ENCODE measurements around the gene TTC23.

TTC23 gene

DNA sequence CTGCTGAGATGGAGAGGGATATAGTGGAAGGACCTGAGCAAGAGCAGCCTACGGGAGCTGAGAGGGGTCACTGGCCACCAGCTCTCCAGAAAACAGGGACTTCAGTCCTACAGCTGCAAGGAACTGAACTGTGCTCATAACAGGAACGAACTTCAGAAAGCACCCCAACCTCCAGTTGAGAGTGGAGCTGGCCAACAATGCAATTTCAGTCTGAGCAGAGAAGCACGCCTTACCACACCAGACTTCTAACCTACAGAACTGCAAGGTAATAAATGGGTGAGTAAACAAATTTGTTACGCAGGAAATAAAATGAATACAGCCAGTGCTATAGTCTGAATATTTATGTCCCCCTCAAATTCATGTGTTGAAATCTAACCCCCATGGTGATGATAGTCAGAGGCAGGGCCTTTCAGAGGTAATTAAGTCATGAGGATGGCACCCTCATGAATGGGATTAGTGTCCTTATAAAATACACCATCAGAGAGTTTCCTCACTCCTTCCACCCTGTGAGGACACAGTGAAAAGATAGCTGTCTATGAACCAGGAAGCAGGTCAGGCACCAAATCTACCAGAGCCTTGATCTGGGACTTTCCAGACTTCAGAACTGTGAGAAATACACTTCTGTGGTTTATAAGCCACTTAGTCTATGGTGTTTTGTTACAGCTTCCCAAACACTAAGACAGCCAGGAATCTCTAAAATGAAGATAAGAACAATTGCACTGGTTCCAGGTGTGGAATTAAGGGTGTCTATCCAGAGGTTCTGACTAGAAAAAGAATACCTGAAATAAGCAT, 85.9 kb downstream of the TTC23 start:
- peak; percentile 14 for DNase-seq

DNA sequence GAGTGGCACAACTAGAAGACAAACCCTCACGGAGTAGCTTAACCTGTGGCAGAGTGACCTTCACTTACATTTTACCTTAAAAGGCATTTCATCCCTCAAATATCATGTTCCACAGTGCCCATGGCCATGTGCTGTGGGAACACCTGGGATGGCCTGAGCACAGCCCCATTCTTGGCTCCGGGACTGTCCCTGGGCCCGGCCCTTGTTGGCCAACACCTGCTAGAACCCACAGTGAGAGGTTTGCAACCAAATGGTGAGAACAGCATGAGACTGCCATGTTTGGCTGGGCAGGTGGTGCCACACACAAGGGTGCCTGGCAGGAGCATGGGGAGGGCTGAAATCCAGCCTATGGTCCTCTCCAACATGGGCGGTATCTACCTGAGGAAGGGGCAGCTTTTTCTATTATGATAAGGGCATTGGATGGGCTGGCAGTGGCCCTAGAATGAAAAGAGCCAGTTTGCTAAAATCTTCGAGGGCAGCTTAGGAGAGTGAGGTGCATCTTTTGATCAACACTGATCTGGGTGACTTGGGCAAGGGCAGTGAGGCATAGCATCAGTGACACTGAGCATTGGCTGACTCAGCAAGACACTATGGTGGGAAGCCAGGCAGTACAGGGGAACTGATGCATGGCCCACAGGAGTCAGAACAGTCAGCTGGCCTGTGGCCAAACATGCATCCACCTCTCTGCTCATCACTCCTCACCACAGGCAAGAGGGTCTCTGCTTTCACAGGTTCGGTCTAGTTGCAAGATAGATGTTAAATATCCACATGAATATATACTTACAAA, 90.6 kb downstream of the TTC23 start:
- no peak for DNase-seq

DNA sequence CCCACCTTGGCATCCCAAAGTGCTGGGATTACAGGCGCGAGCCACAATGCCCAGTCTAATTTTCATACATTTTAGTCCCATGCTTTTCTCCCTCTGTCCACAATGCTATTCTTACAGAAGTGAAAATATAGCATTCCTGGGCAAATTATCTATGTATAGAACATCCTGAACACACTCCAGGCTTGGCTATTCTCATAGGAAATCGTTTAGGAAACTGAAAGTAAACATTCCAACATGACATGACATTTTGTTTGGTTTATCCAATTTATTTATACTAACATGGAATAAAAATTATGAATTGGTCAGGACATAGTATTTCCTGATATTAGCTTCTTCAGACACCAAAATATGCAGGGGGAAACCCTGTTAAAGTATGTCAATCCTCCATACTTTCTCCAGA, 91.9 kb downstream of the TTC23 start:
- DNase-seq: no peak

DNA sequence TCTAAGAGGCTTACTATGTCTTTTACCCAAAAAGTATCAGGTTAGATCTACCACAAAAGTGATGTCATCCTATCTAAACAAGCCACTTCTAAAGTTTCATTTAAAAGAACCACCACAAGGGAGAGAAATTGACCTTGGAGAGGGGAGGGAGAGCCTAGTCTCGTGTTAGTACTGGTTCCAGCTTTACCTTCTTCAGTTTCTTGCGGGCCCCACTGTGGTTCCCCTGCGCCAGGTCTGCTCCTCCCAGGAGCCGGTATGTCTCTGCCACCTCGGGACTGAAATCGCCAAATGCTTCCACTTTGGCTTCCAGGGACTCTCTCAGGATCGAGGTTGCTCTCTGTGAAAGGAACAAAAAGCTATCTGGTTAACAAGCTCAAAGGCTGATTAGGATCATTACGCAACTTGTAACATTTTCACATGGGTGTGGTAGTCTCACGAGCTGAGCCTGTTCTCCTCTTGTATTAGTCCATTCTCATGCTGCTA, 93.4 kb downstream of the TTC23 start:
- no peak for DNase-seq

DNA sequence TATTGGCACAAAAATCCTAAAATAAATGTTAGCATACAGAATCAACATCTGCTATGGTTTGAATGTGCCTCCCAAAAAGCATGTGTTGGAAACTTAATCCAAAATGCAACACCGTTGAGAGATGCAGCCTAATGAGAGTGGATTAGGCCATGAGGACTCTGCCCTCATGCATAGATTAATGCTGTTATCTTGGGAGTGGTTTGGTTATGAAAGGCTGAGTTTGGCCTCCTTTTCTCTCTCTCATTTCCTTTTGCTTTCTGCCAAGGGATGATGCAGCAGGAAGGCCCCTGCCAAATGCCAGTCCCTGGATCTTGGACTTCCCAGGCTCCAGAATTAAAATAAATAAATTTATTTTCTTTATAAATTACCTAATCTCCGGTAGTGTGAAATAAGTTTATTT, 95.1 kb downstream of the TTC23 start:
- DNase-seq: no peak

DNA sequence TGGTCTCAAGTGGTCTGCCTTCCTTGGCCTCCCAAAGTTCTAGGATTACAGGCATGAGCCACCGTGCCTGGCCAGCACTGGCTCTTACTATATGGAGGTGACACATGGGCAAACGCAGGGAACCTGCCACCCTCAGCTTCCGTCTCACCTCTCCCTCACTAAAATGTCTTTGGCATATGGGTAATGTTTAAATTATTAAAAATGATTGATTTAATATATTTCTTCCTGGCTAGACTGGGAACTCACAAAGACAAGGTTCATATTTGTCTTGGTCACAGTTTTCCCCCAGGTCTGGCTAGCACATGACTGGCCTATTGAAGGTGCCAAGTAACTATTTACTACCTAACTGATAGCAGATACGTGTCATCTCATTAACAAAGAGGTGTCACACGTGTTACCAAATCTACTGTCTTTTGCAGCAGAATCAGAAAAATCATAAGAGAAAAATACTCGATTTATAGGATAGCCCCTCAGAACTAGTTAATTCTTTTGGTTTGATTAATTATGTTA, 96.3 kb downstream of the TTC23 start:
- no peak for DNase-seq

DNA sequence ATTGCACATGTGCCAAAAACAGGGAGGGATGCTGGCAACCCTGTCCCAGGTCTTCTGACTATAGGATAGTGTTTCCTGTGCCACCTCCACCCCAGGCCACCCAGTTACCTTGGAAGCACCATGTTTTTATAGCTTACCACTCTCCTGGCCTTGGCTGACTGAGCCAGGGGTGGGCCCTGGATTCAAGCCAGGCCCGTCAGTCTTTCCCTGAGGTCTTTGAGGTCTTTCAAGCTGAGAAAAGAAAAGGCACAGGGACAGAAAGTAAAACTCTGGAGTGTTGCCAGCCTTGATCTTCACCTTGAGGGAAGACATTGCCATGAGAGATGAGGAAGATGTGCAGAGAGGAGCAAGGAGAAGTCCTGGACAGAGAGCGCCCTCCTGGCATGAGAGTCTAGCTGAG, 98.2 kb downstream of the TTC23 start:
- DNase-seq: no peak

DNA sequence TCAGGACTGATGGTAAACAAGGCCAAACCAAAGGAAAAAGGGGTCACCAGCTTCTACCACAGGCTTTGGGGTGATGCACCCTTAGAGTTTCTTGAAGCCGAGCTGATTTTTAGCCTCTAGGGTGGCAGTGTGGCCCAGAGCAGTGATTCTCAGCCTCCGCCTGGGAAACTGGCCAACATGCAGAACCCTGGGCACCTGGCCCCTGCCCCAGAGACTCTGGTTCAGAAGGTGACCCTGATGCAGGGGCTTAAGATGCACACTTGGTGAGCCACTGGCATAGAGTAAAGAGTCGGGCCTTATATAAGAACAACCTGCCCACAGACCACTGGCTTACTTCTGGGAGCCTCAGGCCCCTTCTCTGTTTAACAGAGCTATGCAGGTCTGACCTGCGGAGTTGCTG, 100.0 kb downstream of the TTC23 start:
- DNase-seq: no peak

DNA sequence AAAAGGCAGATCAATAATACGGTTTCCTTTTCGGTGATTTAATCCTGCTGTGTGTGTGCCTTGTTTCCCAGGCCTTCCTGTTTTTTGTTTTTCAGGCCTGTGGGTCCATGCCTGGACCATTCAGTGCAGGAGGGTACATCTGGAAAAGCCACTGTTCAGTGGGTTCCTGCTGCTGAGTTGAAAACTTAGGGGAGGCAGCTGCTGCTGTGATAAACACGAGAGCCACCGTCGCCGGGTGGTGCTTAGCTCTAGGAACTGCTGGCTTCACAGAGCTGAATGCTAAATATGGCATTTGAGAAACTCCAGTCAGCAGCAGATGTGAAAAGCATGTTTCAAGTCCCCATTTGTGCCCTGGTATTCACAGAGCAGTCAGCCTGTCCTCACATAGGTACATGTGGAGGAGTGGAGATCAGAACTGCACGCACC, 100.5 kb downstream of the TTC23 start:
- DNase-seq: no peak

DNA sequence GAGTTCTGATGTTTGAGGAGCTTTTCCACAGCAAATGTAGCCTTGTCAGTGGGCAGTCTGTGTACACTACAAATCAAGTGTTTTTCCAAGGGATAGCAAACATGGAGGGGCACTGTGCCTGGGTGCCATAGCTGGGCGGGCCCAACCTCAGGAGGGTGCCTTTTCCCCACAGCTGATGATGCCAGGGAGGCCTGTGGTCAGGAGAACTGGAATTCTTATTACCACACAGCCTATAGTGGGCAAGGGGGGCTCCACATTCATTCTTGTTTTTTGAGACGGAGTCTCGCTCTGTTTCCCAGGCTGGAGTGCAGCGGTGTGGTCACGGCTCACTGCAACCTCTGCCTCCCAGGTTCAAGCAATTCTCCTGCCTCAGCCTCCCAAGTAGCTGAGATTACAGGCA, 102.7 kb downstream of the TTC23 start:
- DNase-seq: no peak

DNA sequence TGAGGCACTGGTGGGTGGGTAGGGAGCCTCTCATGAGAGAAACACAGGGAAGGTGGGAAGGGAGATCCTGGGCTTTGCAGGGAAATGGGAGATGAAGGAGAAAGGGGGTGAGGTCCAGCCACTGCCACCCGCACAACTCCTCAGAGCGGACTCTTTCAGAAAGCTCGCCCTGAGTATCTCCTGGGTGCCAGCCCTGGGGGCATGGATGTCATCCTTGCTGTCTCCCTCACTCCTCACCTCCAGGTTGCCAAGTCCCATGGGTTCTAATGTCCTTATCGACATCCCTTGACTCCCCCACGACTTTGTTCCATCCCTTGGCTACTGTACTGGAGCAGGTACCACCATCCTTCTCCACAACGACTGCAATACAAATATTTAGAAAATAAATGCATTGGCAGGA, 103.6 kb downstream of the TTC23 start:
- no peak for DNase-seq

DNA sequence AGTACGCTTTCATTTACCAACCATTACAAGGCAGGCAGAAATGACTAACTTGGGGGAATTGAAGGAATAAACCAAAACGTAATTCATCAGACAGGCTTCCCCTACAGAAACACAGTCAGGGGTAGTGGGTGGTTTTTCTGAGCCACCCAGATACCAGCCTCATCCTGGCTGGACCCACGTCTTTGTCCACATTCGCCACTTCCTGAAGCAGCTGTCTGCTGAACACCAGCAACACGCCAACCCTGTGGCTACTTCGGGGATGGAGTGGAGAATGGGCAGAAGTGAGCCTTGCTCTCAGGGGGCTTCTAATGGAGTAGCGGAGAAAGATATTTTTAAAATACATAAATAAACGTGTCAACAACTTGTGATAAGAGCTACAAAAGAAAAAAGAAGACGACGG, 104.4 kb downstream of the TTC23 start:
- no peak for DNase-seq

DNA sequence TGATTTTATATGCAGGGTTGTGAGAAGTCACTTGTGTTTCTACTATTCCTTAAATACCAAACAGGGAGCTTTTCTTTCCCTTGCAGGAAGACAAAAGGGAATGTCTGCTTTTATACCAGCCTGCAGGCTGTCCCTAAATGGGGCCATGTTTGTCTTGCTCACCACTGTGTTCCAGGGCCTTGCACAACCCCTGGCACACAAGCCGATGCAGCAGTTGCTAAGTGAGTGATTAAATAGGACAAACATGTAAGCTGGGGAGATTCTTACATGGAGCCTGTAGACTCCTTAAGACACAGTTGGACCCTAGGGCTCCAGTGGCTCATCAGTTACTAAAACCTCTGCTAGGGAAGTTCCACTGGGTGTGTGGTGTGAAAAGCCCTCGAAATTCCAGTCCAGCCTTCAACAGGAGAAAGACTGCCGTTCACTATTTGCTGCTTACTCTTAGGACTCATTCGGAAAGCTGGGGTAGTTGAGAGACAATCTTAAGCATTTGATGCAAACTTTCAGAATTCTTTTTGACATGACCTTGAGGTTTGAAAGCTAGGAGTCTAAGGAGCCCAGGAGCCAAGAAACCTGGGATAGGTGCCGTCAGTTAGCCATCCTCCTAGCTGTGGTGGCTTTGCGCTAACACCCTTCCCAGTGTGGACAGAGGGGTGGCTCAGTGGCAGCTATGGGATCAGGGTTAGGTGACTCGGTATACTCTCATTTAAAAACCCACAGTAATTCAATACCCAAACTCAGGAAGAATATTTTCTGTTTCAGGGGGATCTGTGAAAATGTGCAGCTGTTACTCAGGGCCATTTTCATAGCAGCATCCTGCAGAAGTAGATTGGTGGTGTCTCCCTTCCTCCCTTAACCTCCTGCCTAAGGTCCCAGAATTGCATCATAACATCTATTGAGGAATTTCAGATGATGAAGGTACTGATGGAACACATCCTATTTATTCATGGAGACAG, 105.4 kb downstream of the TTC23 start:
- no peak for DNase-seq

DNA sequence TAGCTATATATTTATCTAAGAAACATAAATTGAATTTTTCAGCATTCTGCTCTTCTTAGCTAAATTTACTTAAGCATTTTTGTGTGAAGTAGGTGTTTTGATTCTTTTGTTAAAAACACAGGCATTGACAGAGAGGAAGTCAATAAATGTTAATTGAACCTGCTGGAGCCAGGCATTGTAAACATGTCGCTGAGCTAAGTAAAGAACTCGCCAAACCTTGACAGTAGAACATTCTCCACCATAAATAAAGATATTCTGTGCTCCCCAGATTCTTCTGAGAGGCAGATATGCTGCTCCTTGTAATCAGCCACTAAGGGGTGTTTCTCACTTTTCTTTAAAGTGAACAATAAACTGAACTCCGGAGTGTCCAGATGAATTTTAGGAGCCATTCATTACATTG, 106.1 kb downstream of the TTC23 start:
- no peak for DNase-seq

DNA sequence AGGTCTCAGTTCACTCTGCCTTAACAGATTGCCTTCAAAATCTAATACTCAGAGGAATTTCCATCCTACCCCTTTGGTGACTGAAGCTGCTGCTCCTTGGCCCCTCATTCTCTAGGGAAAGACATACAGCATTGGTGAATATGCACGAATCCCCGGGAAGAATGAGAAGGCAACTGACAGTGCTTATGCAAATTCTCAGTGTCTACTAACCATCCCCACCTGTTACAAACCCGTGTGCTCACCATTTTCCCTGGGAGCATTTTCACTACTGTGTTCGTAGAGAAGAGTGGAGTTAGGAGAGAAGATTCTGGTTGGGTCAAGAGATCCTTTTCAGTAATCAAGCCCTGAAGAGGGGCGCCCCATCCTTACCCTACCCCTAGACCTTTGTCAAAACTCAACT, 106.8 kb downstream of the TTC23 start:
- DNase-seq: no peak

DNA sequence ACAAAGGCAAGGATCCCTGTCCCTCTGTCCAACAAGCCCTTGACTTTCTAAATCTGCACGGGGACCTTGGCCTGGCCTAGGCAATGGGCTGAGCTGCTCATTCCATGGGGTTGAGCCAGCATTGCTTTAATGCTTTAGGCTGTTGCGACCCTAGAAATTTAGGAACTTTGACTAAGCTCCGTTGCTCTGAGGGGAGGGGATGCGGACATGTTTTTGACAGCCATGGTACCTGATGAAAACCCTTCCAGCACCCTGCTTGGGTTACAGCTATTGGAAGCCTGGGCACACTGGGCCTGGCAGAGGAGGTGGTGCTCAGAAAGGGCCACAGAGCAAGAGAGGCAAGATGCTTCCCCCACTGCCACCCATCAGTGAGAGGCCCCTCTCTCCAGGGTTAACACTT, 107.4 kb downstream of the TTC23 start:
- DNase-seq: no peak

DNA sequence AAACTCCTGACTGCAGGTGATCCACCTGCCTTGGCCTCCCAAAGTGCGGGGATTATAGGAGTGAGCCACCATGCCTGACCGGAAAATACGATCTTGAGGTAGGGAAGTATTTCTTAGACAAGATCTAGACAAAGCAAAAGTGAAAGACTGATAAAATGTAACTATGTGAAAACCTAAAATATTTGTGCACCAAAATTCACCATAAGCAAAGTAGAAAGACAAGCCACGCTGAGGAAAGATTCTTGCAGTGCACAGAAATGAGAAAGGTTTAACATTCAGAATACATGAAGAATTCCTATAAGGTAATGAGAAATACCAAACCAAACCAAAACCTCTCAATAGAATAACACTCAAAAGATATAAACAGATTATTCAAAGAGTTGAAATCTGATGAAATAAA, 108.8 kb downstream of the TTC23 start:
- no peak for DNase-seq

DNA sequence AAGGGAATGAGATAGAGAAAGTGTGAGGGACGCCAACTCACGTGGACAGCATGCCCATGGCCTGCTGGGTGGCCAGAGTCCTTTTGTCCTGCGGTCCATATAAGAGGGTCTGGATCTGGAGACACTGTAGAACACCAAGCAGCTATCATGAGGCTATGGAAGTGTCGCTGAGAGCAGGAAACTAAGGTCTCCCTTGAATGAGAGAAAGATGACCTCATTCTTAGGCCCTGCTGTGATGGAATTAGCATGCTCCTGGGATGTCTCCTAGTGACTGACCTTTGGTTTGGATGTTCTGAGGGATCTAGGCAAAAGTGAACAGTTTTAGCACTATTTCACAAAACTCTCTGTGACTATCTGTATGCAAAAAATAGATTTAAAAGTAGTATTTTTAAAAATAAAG, 110.1 kb downstream of the TTC23 start:
- DNase-seq: no peak

DNA sequence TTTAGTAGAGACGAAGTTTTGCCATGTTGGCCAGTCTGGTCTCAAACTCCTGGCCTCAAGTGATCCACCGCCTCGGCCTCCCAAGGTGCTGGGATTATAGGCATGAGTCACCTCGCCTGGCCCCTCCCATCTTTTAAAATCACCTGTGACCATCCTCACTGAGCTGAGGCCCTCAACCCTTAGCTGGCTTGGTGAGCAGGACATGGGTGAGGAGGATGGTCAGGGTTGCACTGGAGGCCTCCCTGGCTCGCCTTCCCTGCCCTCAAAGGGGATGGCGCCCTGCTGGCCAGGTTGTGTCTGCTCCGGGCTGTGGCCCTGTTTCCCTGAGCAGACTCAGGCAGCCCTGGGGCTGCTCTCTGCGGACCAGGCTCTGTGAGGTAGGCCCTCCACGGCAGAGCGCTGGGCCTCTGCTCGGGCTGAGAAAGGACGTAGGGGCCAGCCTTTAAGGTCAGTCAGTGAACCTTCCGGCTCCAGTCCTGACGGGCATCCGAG, 110.8 kb downstream of the TTC23 start:
- no peak for DNase-seq

DNA sequence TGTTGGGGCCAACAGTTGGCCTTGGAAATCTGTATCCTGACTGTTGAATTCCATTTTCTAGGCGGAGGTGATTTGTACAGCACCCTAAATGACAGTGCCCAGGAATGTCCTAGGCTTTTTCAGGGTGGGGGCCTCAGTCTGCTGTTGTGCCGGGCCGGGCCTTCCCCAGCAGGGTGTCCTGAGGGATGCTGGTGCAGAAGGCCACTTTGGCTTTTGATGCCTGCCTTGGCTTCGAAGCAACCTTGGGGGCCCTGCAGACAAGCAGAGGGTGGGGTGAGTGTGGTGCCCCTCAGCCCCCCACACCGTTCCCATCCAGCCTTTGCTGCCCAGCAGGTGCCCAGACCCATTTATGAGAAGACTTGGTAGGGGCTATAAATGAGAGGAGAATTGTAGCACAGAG, 111.5 kb downstream of the TTC23 start:
- DNase-seq: no peak

DNA sequence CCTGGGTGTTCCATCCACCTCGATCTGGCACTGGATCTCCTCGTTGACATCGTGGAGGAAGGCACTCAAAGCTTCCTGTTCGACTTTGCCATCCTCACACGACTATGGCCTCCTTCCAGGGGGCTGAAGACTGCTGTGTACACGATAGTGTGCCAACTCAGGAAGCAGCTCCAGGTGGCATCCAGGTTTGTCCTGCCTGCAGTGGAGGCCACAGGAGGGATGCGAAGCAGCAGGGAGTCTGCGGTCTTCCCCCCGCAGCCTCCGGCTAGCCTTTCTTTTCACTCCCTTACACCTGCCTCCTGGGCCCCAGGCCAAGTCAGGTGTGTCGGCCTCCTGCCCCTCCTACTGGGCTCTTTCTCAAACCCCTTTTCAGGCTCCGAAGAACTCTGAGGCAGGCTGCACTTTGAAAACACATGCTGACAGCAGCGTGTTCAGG, 112.3 kb downstream of the TTC23 start:
- DNase-seq: no peak

DNA sequence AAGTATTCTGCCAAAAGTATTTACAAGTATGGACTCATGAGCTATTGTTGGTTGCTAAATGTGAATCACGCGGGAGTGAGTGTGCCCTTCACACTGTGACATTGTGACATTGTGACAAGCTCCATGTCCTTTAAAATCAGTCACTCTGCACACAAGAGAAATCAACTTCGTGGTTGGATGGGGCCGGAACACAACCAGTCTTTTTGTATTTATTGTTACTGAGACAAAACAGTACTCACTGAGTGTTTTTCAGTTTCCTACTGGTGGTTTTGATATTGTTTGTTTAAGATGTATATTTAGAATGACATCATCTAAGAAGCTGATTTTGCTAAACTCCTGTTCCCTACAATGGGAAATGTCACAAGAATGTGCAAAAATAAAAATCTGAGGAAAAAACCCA, 114.2 kb downstream of the TTC23 start:
- peak; percentile 51 for DNase-seq

Measured in activated CD4-positive, alpha-beta T cell treated with anti-CD3 and anti-CD28 coated beads, Interleukin-2, amount 50 U/mL, for 16 hours (primary cell).